ENCODE measurements around the gene PGM5. TPM values are rescaled to one million over a fixed set of nuclear protein-coding genes. Genes with fewer than 3 reads are reported as not detected.

Gene PGM5
- total and polyA plus RNA-seq, 11 donors = 41.4 to 228 (median 175) TPM

DNA sequence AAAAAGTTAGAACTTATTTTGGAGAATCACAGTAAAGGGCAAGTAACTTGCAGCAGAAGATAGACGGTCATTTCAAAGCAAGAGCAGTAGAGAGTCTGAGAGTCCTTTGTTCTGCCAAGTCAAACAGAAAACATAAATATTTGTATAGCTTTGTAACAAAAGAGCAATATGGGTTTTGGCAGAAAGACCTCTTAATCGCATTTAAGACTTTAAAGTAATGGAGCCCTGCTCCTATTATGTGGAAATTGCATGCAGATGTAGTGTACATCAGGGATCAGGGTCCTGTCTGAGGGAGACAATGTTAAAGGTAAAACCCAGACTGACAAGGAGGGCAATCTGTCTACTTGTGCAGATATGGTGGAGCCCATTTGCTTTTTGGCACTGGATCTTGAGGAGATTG lies 87.2 kb downstream of the PGM5 start:
- DNase-seq (no peak), ATAC-seq (no peak)
- WGBS, 4 donors = 74 to 81% (median 79%) methylated on average over 2 of the region's 2 CpGs
- peaks cover 0 to 4% (median 0%) of the 10 kb centered on the region in 9 donors for H3K36me3 ChIP-seq
- no peak overlapping the region for H3K4me3 ChIP-seq
- no peaks in the 10 kb centered on the region for H3K27me3 ChIP-seq
- peaks cover 0 to 24% (median 8%) of the 10 kb centered on the region in 12 donors for H3K9me3 ChIP-seq
- intact Hi-C loops (cut with DNase I) = no loop called here
- peaks cover 0 to 33% (median 13%) of the 10 kb centered on the region in 12 donors for H3K4me1 ChIP-seq
- peak overlapping the region in 1 of 12 donors; percentile 82 for H3K27ac ChIP-seq
- no peak for TF ChIP-seq POLR2A (IDR thresholded peaks at IDR 0.05)
- TF ChIP-seq, protein P1, sequence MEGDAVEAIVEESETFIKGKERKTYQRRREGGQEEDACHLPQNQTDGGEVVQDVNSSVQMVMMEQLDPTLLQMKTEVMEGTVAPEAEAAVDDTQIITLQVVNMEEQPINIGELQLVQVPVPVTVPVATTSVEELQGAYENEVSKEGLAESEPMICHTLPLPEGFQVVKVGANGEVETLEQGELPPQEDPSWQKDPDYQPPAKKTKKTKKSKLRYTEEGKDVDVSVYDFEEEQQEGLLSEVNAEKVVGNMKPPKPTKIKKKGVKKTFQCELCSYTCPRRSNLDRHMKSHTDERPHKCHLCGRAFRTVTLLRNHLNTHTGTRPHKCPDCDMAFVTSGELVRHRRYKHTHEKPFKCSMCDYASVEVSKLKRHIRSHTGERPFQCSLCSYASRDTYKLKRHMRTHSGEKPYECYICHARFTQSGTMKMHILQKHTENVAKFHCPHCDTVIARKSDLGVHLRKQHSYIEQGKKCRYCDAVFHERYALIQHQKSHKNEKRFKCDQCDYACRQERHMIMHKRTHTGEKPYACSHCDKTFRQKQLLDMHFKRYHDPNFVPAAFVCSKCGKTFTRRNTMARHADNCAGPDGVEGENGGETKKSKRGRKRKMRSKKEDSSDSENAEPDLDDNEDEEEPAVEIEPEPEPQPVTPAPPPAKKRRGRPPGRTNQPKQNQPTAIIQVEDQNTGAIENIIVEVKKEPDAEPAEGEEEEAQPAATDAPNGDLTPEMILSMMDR (IDR thresholded peaks at IDR 0.05) = no peak

DNA sequence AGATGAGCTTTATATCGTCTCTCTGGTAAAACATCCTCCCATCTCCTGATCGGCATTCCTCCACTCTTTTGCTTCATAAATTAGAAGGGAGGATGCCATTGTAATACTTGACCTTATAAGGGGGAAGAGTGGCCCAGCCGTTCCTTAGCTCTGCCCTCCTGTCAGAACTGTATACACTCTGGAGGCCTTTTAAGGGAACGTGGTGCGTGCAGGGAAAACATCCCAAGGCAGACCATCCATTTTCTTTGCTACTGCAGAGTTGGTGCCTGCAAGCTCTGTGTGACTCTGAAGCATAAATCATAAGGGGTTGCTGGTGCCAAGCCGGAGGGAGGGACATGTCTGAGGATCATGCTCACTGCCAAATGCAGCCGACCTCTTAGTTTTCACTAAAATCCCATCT lies 90.4 kb downstream of the PGM5 start:
- Histone ChIP-seq H3K27me3 (no peaks in the 10 kb centered on the region), H3K27ac (peak overlapping the region in 6 of 12 donors; percentile 24 to 82 (median 40)), H3K9me3 (peaks cover 0 to 8% (median 1%) of the 10 kb centered on the region in 12 donors), H3K4me1 (peaks cover 0 to 53% (median 16%) of the 10 kb centered on the region in 12 donors), H3K4me3 (no peak overlapping the region), H3K36me3 (no peaks in the 10 kb centered on the region)
- DNase-seq = no peak
- intact Hi-C loops (cut with DNase I) = no loop called here
- no peak for TF ChIP-seq POLR2A (IDR thresholded peaks at IDR 0.05)
- TF ChIP-seq, protein P1 (IDR thresholded peaks at IDR 0.05) = no peak
- peak; percentile 38 to 61 (median 48) for ATAC-seq
- WGBS, 4 donors = 45 to 56% (median 51%) methylated on average over 7 of the region's 7 CpGs

DNA sequence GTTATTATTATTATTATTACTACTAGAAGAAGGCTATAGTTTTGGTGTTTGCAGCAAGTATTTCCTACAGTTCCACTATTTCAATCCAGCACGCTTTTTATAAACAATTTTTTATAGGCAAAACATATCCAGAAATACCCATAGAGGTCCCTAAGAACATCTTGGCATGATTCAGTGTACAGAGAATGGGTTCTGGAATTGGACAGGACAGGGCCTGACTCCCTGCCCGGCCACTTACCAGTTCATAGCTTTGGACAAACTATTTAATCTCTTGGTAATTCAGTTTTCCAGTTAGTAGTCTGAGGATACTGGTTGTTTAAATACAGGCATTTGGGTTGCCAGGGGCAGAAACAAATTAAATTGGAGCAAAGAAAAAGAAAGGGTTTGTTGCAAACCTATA lies 91.2 kb downstream of the PGM5 start:
- DNase-seq = no peak
- H3K4me3 ChIP-seq = no peak overlapping the region
- H3K27me3 ChIP-seq = no peaks in the 10 kb centered on the region
- intact Hi-C loops (cut with DNase I) = loop anchor here in 1 of 10 donors (2.0 kb wide), 1 partner anchor 23 kb away; no protein-coding TSS in a partner anchor
- H3K27ac ChIP-seq = peak overlapping the region in 9 of 12 donors; percentile 13 to 82 (median 36)
- TF ChIP-seq, protein P1 (IDR thresholded peaks at IDR 0.05) = no peak
- TF ChIP-seq POLR2A (IDR thresholded peaks at IDR 0.05) = no peak
- peaks cover 0 to 60% (median 19%) of the 10 kb centered on the region in 12 donors for H3K4me1 ChIP-seq
- H3K36me3 ChIP-seq = no peaks in the 10 kb centered on the region
- ATAC-seq = peak; percentile 47 to 80 (median 54)
- peaks cover 0 to under 1% (median 0%) of the 10 kb centered on the region in 12 donors for H3K9me3 ChIP-seq
- WGBS, 4 donors = 47 to 74% (median 65%) methylated on average over 2 of the region's 2 CpGs

DNA sequence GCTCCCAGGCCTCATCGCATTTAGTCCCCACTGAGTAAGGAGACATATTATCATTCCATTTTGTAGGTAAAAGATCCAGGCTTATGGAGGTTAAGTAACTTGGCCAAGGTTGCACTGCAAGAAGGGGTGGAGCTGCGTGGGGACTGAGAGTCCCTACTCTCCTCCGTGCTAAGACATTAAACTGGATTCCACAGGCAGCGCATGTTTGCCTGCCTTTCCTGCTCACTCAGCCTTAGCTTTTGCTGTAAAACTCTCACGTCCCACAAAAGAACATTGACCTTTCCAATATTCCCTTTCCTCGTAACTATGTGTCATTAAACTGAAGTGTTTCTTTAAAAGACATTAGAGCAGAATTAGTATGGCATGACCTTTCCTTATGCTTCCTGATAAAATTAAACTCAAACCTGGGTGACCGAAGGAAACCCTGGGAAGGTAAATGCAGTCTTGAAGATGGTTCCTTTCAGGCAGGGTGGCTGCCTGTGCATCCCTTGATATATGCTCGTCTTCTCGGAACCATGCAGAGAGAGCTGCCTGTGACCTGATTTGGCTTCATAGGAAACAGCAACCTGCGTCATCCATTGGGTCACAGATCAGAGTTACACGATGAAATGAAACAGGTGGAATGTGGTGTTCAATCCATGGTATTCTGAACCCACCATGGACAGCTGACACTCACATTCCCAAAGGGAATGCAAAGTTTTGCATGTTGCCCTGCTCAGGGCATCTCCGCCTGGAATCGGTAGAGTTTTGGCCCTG lies 98.3 kb downstream of the PGM5 start:
- TF ChIP-seq POLR2A (IDR thresholded peaks at IDR 0.05) = no peak
- TF ChIP-seq, protein P1 (IDR thresholded peaks at IDR 0.05) = no peak
- no peaks in the 10 kb centered on the region for H3K27me3 ChIP-seq
- 60 to 74% (median 69%) methylated on average over 13 of the region's 13 CpGs for WGBS, 4 donors
- H3K36me3 ChIP-seq = no peaks in the 10 kb centered on the region
- H3K27ac ChIP-seq = peak overlapping the region in 9 of 12 donors; percentile 5 to 82 (median 25)
- DNase-seq (no peak), ATAC-seq (peak in 2 of 4 donors; percentile 5 to 31)
- no peak overlapping the region for H3K4me3 ChIP-seq
- peaks cover 0 to 58% (median 16%) of the 10 kb centered on the region in 12 donors for H3K4me1 ChIP-seq
- intact Hi-C loops (cut with DNase I) = no loop called here
- H3K9me3 ChIP-seq = no peaks in the 10 kb centered on the region
